HG03280 (cell line): ENCODE measurements around the gene KNOP1.

Experiments
- ATAC-seq: cut with Tn5 transposase; IDR thresholded peaks from one replicate; pipeline ENCODE4 v1.9.1; 2021; ENCODE audit warnings: mild to moderate bottlenecking, moderate library complexity; ENCODE audit not compliant: unreplicated experiment

Gene KNOP1

GRCh38 chr16:19717741-19718623 is at the start of gene KNOP1, which contains the start of gene IQCK:
TSS of gene KNOP1 (minus strand) at chr16:19718227. CDS start at chr16:19715035, 3,192 bp downstream.
TSS of gene IQCK (plus strand) at chr16:19718271. CDS start at chr16:19718307, 36 bp downstream.
- ATAC-seq = peak; percentile 95

- ATAC-seq = no peak
Observed at GRCh38 chr16:19767497-19767896, 49.5 kb upstream of the KNOP1 start.

- ATAC-seq = no peak
Observed at GRCh38 chr16:19766988-19767387, 49.0 kb upstream of the KNOP1 start.

- ATAC-seq = no peak
Observed at GRCh38 chr16:19766554-19766884, 48.5 kb upstream of the KNOP1 start.

GRCh38 chr16:19765860-19766553 is 48.0 kb upstream of the KNOP1 start:
- ATAC-seq = no peak

GRCh38 chr16:19760356-19761060 is 42.5 kb upstream of the KNOP1 start:
- no peak for ATAC-seq

- no peak for ATAC-seq
Observed at GRCh38 chr16:19757762-19758595, 40.0 kb upstream of the KNOP1 start.

GRCh38 chr16:19757026-19757425 is 39.0 kb upstream of the KNOP1 start:
- no peak for ATAC-seq

GRCh38 chr16:19755268-19755667 is 37.2 kb upstream of the KNOP1 start:
- no peak for ATAC-seq

GRCh38 chr16:19754644-19755036 is 36.6 kb upstream of the KNOP1 start:
- no peak for ATAC-seq

- no peak for ATAC-seq
Observed at GRCh38 chr16:19753815-19754643, 36.0 kb upstream of the KNOP1 start.

GRCh38 chr16:19751478-19752385 is 33.7 kb upstream of the KNOP1 start:
- no peak for ATAC-seq

GRCh38 chr16:19749571-19750080 is 31.6 kb upstream of the KNOP1 start:
- ATAC-seq = no peak

GRCh38 chr16:19748389-19749168 is 30.6 kb upstream of the KNOP1 start:
- ATAC-seq = no peak

GRCh38 chr16:19746561-19746960 is 28.5 kb upstream of the KNOP1 start:
- no peak for ATAC-seq

- no peak for ATAC-seq
Observed at GRCh38 chr16:19745286-19746010, 27.4 kb upstream of the KNOP1 start.

- no peak for ATAC-seq
Observed at GRCh38 chr16:19744670-19745069, 26.6 kb upstream of the KNOP1 start.
